Gastroesophageal sphincter (tissue), 4 donors: ENCODE results near the gene CKS1B. TPM values are rescaled to one million over a fixed set of nuclear protein-coding genes. Genes with fewer than 3 reads are reported as not detected.

Experiments
- ATAC-seq: fragments of 150-250 bp; one replicate; pipeline ENCODE4 v1.9.1; 2016; ENCODE audit warnings: mild to moderate bottlenecking, moderate library complexity
- H3K27ac ChIP-seq, 4 donors: fragments of 200-600 bp; sonication (generic) in 3 of 4; 1 replicate in 3 of 4; 2 replicates in 1 of 4; pipeline ENCODE4 v1.5.1; 2016 to 2019
- H3K27me3 ChIP-seq: fragments of 200-600 bp; sonication (generic); one replicate; pipeline ENCODE4 v1.5.1; 2019
- H3K36me3 ChIP-seq, 2 donors: fragments of 200-600 bp; sonication (generic); one replicate each; pipeline ENCODE4 v1.5.1; 2019; ENCODE audit warnings: control low read depth in 1 of 2
- H3K4me1 ChIP-seq, 3 donors: fragments of 200-600 bp; sonication (generic); 1 replicate in 2 of 3; 2 replicates in 1 of 3; pipeline ENCODE4 v1.5.1; 2016 to 2019; ENCODE audit warnings: control low read depth in 2 of 3
- H3K4me3 ChIP-seq, 2 donors: fragments of 200-600 bp; sonication (generic); one replicate each; pipeline ENCODE4 v1.5.1; 2019; ENCODE audit warnings: mild to moderate bottlenecking in 1 of 2, moderate library complexity in 1 of 2
- H3K9me3 ChIP-seq, 3 donors: fragments of 200-600 bp; sonication (generic); one replicate each; pipeline ENCODE4 v1.5.1; 2017 to 2019; ENCODE audit warnings: control low read depth in 2 of 3
- CTCF ChIP-seq, 4 experiments: fragments of 200-600 bp in 2 of 4; fragments of 450-650 bp in 2 of 4; sonication (generic) in 1 of 4; IDR thresholded peaks; one replicate each; pipeline ENCODE4 v1.5.1; 2017 to 2019; ENCODE audit warnings: antibody characterized with exemption in 4 of 4, mild to moderate bottlenecking in 2 of 4, moderate library complexity in 2 of 4
- EP300 ChIP-seq: sonication (generic); formaldehyde crosslinking; IDR thresholded peaks from one replicate; pipeline ENCODE4 v1.6.1; 2017; ENCODE audit warnings: antibody characterized with exemption, mild to moderate bottlenecking
- POLR2A ChIP-seq, 2 donors: fragments of 450-650 bp; IDR thresholded peaks; one replicate each; pipeline ENCODE4 v1.6.1; 2017; ENCODE audit warnings: antibody characterized with exemption in 2 of 2, mild to moderate bottlenecking in 2 of 2, moderate library complexity in 1 of 2
- POLR2AphosphoS5 ChIP-seq: sonication (generic); formaldehyde crosslinking; IDR thresholded peaks from one replicate; pipeline ENCODE4 v1.6.1; 2017; ENCODE audit warnings: antibody characterized with exemption
- WGBS, 2 donors: methylation state at CpG; one replicate each; pipeline ENCODE4 v1.1.5; 2018; ENCODE audit warnings: low coverage in 1 of 2; 5-methylcytosine and 5-hydroxymethylcytosine counted together
- total RNA-seq, 4 donors: library from RNA; depleted of rRNA; stranded (reverse); fragments of >200 nt; gene quantifications; one replicate each; pipeline ENCODE4 v1.1.0, GENCODE V29; 2016

CKS1B gene
- total RNA-seq, 4 donors from 2014 or later = 7.5 to 24.2 (median 17.6) TPM

GRCh38 chr1:154960446-154961136 is 13.9 kb upstream of the CKS1B start:
- 38% methylated on average over 10 of the region's 10 CpGs for WGBS, 2 donors
- H3K4me1 ChIP-seq = peaks cover 3 to 75% (median 30%) of the 10 kb centered on the region in 3 donors
- H3K4me3 ChIP-seq = peak overlapping the region; percentile 82 to 92
- peaks cover 0 to 51% of the 10 kb centered on the region in 2 donors for H3K36me3 ChIP-seq
- H3K27ac ChIP-seq = peak overlapping the region; percentile 83 to 99 (median 94)
- H3K9me3 ChIP-seq = no peaks in the 10 kb centered on the region
- TF ChIP-seq POLR2AphosphoS5 (no peak), POLR2A (IDR thresholded peaks at IDR 0.05) (no peak), CTCF (IDR thresholded peaks at IDR 0.05) (no peak), EP300 (no peak)
- ATAC-seq = no peak
- no peaks in the 10 kb centered on the region for H3K27me3 ChIP-seq

DNA sequence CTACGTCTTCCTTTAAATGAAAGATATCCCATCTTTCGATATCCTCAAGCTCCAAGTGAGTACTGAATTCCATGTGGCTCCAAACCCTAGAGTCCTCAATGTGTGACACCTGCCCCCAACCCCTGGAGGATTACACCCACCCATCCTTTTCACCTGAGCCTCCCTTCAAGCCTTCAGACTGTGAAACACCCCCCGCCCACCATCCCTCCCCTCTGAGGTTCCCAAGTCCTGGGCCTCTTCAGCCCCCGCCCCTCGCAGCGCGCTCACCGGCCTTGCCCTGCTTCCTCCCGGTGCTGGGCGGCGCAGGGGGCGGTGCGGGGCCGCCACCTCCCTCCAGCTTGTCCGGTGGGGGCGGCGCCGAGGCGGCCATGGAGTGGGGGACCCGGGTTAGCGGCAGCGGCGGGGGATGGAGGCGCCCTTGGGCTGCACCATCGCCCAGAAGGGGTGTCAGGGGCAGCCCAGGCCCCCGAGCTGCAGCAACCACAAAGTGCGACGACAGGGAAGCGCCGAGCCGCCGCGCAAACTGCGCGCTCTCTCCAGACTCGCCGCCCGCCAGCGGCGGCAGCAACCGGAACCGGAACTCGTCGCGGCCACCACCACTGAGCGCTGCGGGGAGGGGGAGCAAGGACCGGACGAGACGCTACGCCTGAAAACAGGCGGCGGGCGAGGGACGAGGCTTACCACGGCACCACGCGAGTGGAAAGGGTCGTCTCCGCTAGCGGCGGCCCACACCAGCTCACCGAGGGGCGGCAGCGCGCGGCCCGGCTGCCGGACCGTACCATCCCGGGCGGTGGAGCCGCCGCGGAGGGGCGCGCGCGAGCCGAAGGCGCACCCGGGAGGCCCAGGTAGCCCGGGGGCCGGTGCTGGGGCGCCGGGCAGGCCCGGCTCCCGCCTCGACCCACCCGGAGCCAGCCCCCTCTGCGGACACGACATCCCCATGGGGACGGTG is 13.0 kb upstream of the CKS1B start, which contains the start of gene PYGO2:
Gene PYGO2, minus strand, starts transcription at position 576 of the 949 bp plus-strand sequence. Its CDS starts 206 bp downstream, at position 370.
- Histone ChIP-seq H3K27me3 (no peaks in the 10 kb centered on the region), H3K9me3 (no peaks in the 10 kb centered on the region), H3K4me3 (peak within 1 kb of the TSS; percentile 82 to 92), H3K27ac (peak within 1 kb of the TSS; percentile 83 to 99 (median 94)), H3K36me3 (peaks cover 0 to 59% of the 10 kb centered on the region in 2 donors), H3K4me1 (peaks cover 3 to 69% (median 28%) of the 10 kb centered on the region in 3 donors)
- 0 to 8% methylated on average over 2 to 4 of the region's 93 CpGs for WGBS, 2 donors
- peak; percentile 88 for ATAC-seq
- peak; percentile 75 to 87 for TF ChIP-seq POLR2A (IDR thresholded peaks at IDR 0.05)
- TF ChIP-seq EP300 = no peak
- peak in 3 of 4 experiments; percentile 76 to 83 (median 82) for TF ChIP-seq CTCF (IDR thresholded peaks at IDR 0.05)
- TF ChIP-seq POLR2AphosphoS5 = peak; percentile 88

GRCh38 chr1:154962156-154962749 is 12.2 kb upstream of the CKS1B start:
- no peak for TF ChIP-seq POLR2A (IDR thresholded peaks at IDR 0.05)
- TF ChIP-seq POLR2AphosphoS5 = no peak
- TF ChIP-seq EP300 = no peak
- TF ChIP-seq CTCF (IDR thresholded peaks at IDR 0.05) = peak in 1 of 4 experiments; percentile 4
- no peaks in the 10 kb centered on the region for H3K27me3 ChIP-seq
- 3 to 27% methylated on average over 2 to 15 of the region's 25 CpGs for WGBS, 2 donors
- peaks cover 3 to 65% (median 20%) of the 10 kb centered on the region in 3 donors for H3K4me1 ChIP-seq
- H3K4me3 ChIP-seq = peak overlapping the region; percentile 82 to 92
- peaks cover 0 to 67% of the 10 kb centered on the region in 2 donors for H3K36me3 ChIP-seq
- no peaks in the 10 kb centered on the region for H3K9me3 ChIP-seq
- H3K27ac ChIP-seq = peak overlapping the region; percentile 83 to 99 (median 94)
- ATAC-seq = peak; percentile 26

DNA sequence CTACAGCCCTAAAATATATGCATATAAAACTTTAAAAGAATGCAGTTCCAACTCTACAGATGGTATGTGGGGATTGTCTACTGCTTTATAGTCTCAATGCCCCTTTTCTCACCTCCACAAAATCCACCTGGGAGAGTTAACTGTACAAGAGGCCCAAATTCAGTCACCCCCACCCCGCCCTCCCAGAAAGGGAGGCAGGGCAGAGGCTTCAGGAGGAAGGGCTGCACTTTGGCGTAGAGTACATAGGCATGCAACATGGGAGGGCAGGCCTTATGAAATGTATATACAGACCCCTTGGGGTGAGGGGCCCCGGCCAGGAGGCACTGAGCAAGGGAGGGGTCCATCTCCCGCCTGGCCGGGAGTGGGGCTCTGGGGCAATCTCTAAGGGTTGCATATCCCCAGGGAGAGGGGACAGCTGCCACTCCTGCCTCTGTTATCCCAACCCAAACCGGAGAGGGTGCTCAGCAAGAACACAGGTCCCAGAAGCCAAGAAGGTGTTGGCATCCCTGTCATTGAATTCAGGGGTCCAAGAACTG is 11.6 kb upstream of the CKS1B start:
- WGBS, 2 donors = 43% methylated on average over 1 of the region's 6 CpGs; no CpG with 5 or more reads in 1 of the 2 donors
- H3K36me3 ChIP-seq = peaks cover 0 to 72% of the 10 kb centered on the region in 2 donors
- peak overlapping the region in 1 of 2 donors; percentile 92 for H3K4me3 ChIP-seq

More for the DNA sequence above, 11.6 kb upstream of the CKS1B start:
- H3K27ac ChIP-seq = peak overlapping the region; percentile 83 to 99 (median 94)
- TF ChIP-seq POLR2AphosphoS5 (no peak), EP300 (no peak), POLR2A (IDR thresholded peaks at IDR 0.05) (no peak), CTCF (IDR thresholded peaks at IDR 0.05) (no peak)
- peaks cover 3 to 63% (median 17%) of the 10 kb centered on the region in 3 donors for H3K4me1 ChIP-seq
- no peaks in the 10 kb centered on the region for H3K9me3 ChIP-seq
- no peak for ATAC-seq
- no peaks in the 10 kb centered on the region for H3K27me3 ChIP-seq
